ENCODE measurements around the gene TMEM208.
A peak's percentile ranks its signal among the peaks of the same experiment; 100 is the strongest.

Gene TMEM208

GRCh38 chr16:67187175-67187890, 39.6 kb upstream of the TMEM208 start:
- H3K4me1 Mint-ChIP-seq (ENCODE audit: low read depth): peaks cover 20% of the 10 kb centered on the region
- peaks cover under 1% of the 10 kb centered on the region for H3K36me3 Mint-ChIP-seq (ENCODE audit: low read depth)
- H3K27me3 Mint-ChIP-seq (ENCODE audit: low read depth): peaks cover 8% of the 10 kb centered on the region
- no peak overlapping the region for H3K27ac Mint-ChIP-seq
- H3K9me3 Mint-ChIP-seq: no peaks in the 10 kb centered on the region
- no peak for DNase-seq (ENCODE audit: low spot score)
- H3K4me3 Mint-ChIP-seq: no peak overlapping the region

DNA sequence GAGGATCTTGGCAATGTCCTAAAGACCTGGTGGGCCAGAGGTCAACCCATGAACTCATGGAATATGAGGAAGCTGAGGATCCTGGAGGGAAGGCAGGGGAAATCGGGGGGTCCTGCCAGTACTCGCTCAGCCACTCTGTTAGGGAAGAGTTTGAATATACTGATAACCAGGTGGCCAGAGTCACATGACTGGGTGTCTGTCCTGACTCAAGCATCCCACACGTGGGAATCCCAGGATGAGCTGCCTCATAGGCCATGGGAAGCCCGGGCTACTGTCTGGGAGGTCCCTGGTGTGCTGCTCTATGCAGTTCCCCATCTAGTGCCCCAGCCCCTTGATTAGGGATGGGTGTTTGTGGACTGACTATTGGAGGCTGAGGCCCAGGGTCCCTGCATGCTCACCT, 38.6 kb upstream of the TMEM208 start:
- no peak for DNase-seq (ENCODE audit: low spot score)
- H3K9me3 Mint-ChIP-seq: no peaks in the 10 kb centered on the region
- H3K27me3 Mint-ChIP-seq (ENCODE audit: low read depth): peaks cover 8% of the 10 kb centered on the region
- peaks cover 10% of the 10 kb centered on the region for H3K36me3 Mint-ChIP-seq (ENCODE audit: low read depth)
- no peak overlapping the region for H3K27ac Mint-ChIP-seq
- no peak overlapping the region for H3K4me3 Mint-ChIP-seq
- peaks cover 30% of the 10 kb centered on the region for H3K4me1 Mint-ChIP-seq (ENCODE audit: low read depth)

GRCh38 chr16:67188798-67189197, 38.1 kb upstream of the TMEM208 start:
- DNase-seq (ENCODE audit: low spot score): no peak
- peaks cover 34% of the 10 kb centered on the region for H3K4me1 Mint-ChIP-seq (ENCODE audit: low read depth)
- no peak overlapping the region for H3K27ac Mint-ChIP-seq
- H3K9me3 Mint-ChIP-seq: no peaks in the 10 kb centered on the region
- H3K4me3 Mint-ChIP-seq: no peak overlapping the region
- peaks cover 15% of the 10 kb centered on the region for H3K36me3 Mint-ChIP-seq (ENCODE audit: low read depth)
- H3K27me3 Mint-ChIP-seq (ENCODE audit: low read depth): peaks cover 8% of the 10 kb centered on the region

GRCh38 chr16:67190041-67190440, 36.9 kb upstream of the TMEM208 start, which contains the start of gene EXOC3L1:
Gene EXOC3L1 (minus strand): TSS chr16:67190136. CDS start chr16:67189676, 460 bp downstream.
- Mint-ChIP-seq H3K36me3 (ENCODE audit: low read depth) (peaks cover 25% of the 10 kb centered on the region), H3K4me3 (peak within 1 kb of the TSS; percentile 95), H3K9me3 (no peaks in the 10 kb centered on the region), H3K4me1 (ENCODE audit: low read depth) (peaks cover 35% of the 10 kb centered on the region), H3K27me3 (ENCODE audit: low read depth) (peaks cover 7% of the 10 kb centered on the region), H3K27ac (no peak within 1 kb of the TSS)
- no peak for DNase-seq (ENCODE audit: low spot score)

GRCh38 chr16:67190448-67191399, 36.2 kb upstream of the TMEM208 start:
- Mint-ChIP-seq H3K9me3 (no peaks in the 10 kb centered on the region), H3K4me3 (peak overlapping the region; percentile 95), H3K27ac (no peak overlapping the region), H3K36me3 (ENCODE audit: low read depth) (peaks cover 32% of the 10 kb centered on the region), H3K4me1 (ENCODE audit: low read depth) (peaks cover 29% of the 10 kb centered on the region), H3K27me3 (ENCODE audit: low read depth) (no peaks in the 10 kb centered on the region)
- DNase-seq (ENCODE audit: low spot score): no peak

DNA sequence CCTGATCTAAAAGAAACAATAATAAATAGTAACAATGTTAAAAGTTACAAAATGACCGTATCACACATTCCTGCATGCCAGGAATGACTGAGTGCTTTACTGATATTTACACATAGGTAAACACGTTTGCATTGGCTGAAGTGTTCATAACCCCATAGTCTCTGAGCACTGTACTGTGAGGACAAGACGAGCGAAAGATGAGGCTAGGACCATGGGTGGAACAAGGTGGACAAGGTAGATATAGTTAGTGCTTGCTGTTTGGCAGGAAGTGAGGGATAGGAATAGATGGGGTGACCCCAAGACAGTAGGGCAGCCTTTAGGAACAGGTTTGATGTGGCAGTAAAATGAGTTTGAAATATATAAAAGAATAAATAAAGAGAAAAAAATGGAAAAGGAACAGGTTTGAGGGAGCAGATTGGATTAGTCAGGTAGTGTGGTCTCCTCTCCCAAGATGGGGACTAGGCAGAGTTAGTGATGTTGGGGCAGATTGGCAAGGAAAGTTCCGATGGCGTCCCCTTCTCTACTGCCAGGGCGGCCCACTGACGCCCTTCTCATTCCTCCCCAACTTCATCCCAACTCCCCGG, 35.4 kb upstream of the TMEM208 start:
- H3K4me1 Mint-ChIP-seq (ENCODE audit: low read depth): peaks cover 32% of the 10 kb centered on the region
- no peaks in the 10 kb centered on the region for H3K27me3 Mint-ChIP-seq (ENCODE audit: low read depth)
- peak overlapping the region; percentile 95 for H3K4me3 Mint-ChIP-seq
- H3K36me3 Mint-ChIP-seq (ENCODE audit: low read depth): peaks cover 40% of the 10 kb centered on the region
- DNase-seq (ENCODE audit: low spot score): no peak
- peak overlapping the region; percentile 86 for H3K27ac Mint-ChIP-seq
- no peaks in the 10 kb centered on the region for H3K9me3 Mint-ChIP-seq

GRCh38 chr16:67191995-67192681, 34.8 kb upstream of the TMEM208 start, which contains the start of gene E2F4:
Gene E2F4 (plus strand): TSS chr16:67192155. CDS start chr16:67192228, 73 bp downstream.
- no peaks in the 10 kb centered on the region for H3K27me3 Mint-ChIP-seq (ENCODE audit: low read depth)
- peak; percentile 89 for DNase-seq (ENCODE audit: low spot score)
- H3K36me3 Mint-ChIP-seq (ENCODE audit: low read depth): peaks cover 45% of the 10 kb centered on the region
- peak within 1 kb of the TSS; percentile 86 for H3K27ac Mint-ChIP-seq
- H3K4me1 Mint-ChIP-seq (ENCODE audit: low read depth): peaks cover 32% of the 10 kb centered on the region
- no peaks in the 10 kb centered on the region for H3K9me3 Mint-ChIP-seq
- peak within 1 kb of the TSS; percentile 95 for H3K4me3 Mint-ChIP-seq

- Mint-ChIP-seq H3K4me3 (peak overlapping the region; percentile 95), H3K27ac (peak overlapping the region; percentile 69), H3K9me3 (no peaks in the 10 kb centered on the region), H3K36me3 (ENCODE audit: low read depth) (peaks cover 49% of the 10 kb centered on the region), H3K27me3 (ENCODE audit: low read depth) (no peaks in the 10 kb centered on the region), H3K4me1 (ENCODE audit: low read depth) (peaks cover 32% of the 10 kb centered on the region)
- DNase-seq (ENCODE audit: low spot score): no peak
Measured at GRCh38 chr16:67192781-67193361, 34.1 kb upstream of the TMEM208 start.

- H3K9me3 Mint-ChIP-seq: no peaks in the 10 kb centered on the region
Measured at GRCh38 chr16:67193536-67193935, 33.4 kb upstream of the TMEM208 start.

DNA sequence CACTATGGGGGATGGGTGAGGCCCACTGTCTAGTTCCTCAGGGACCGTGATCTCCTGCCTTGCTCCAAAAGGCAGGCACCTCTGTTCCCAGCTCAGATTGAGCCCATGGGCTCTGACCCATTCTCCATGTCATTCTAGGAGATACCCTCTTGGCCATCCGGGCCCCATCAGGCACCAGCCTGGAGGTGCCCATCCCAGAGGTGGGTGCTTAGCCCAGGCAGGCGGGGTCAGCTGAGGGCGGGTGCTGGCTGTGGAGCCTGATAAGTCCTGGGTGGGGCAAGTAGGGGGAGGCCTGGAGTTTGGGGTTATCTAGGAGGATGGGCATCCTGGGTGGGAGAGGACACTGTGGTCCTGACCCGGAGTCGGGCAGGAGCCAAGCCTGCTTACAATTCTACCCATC, 32.7 kb upstream of the TMEM208 start:
- Mint-ChIP-seq H3K4me1 (ENCODE audit: low read depth) (peaks cover 32% of the 10 kb centered on the region), H3K9me3 (no peaks in the 10 kb centered on the region), H3K27ac (no peak overlapping the region)

More at GRCh38 chr16:67193536-67193935, 33.4 kb upstream of the TMEM208 start:
- Mint-ChIP-seq H3K27ac (peak overlapping the region; percentile 32), H3K4me1 (ENCODE audit: low read depth) (peaks cover 32% of the 10 kb centered on the region), H3K4me3 (peak overlapping the region; percentile 95), H3K36me3 (ENCODE audit: low read depth) (peaks cover 55% of the 10 kb centered on the region), H3K27me3 (ENCODE audit: low read depth) (no peaks in the 10 kb centered on the region)
- DNase-seq (ENCODE audit: low spot score): no peak

DNA sequence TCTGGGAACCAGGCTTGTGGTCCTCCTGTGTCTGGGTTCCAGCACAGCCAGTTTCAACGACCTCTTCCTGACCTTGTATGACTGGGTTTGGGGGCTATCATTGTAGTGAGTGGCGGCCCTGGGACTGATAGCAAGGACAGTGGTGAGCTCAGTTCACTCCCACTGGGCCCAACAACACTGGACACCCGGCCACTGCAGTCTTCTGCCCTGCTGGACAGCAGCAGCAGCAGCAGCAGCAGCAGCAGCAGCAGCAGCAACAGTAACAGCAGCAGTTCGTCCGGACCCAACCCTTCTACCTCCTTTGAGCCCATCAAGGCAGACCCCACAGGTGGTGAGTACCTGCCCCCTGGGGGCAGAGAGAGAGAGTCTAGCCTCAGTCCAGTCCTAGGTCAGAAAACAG, 31.3 kb upstream of the TMEM208 start:
- Mint-ChIP-seq H3K4me1 (ENCODE audit: low read depth) (peaks cover 32% of the 10 kb centered on the region), H3K27me3 (ENCODE audit: low read depth) (no peaks in the 10 kb centered on the region), H3K4me3 (no peak overlapping the region), H3K36me3 (ENCODE audit: low read depth) (peaks cover 61% of the 10 kb centered on the region), H3K27ac (peak overlapping the region; percentile 17), H3K9me3 (no peaks in the 10 kb centered on the region)
- no peak for DNase-seq (ENCODE audit: low spot score)

More for the DNA sequence above, 32.7 kb upstream of the TMEM208 start:
- H3K4me3 Mint-ChIP-seq: peak overlapping the region; percentile 95
- H3K36me3 Mint-ChIP-seq (ENCODE audit: low read depth): peaks cover 56% of the 10 kb centered on the region
- DNase-seq (ENCODE audit: low spot score): no peak
- no peaks in the 10 kb centered on the region for H3K27me3 Mint-ChIP-seq (ENCODE audit: low read depth)

DNA sequence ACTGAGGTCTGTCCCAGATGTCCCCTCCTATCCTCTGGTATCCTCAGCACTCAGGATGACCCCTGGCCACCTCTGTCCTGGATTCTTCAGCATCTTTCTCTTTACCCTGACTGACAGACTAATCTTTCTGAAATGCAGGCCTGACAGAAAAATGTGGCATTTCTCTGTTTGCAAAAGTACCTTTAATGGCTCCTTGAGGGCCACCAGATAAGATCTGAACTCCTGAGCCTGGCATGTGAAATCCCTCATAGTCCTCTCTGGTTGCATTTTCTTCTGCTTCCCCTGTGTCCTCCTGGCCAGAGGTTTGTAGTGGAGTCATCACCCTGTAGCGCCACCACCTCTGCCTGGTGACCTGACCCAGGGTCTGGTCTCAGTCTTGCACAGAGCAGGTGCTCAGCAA, 30.0 kb upstream of the TMEM208 start:
- no peak overlapping the region for H3K27ac Mint-ChIP-seq
- no peak for DNase-seq (ENCODE audit: low spot score)
- no peak overlapping the region for H3K4me3 Mint-ChIP-seq
- peaks cover 61% of the 10 kb centered on the region for H3K36me3 Mint-ChIP-seq (ENCODE audit: low read depth)
- peaks cover 23% of the 10 kb centered on the region for H3K4me1 Mint-ChIP-seq (ENCODE audit: low read depth)
- H3K9me3 Mint-ChIP-seq: no peaks in the 10 kb centered on the region
- H3K27me3 Mint-ChIP-seq (ENCODE audit: low read depth): no peaks in the 10 kb centered on the region

DNA sequence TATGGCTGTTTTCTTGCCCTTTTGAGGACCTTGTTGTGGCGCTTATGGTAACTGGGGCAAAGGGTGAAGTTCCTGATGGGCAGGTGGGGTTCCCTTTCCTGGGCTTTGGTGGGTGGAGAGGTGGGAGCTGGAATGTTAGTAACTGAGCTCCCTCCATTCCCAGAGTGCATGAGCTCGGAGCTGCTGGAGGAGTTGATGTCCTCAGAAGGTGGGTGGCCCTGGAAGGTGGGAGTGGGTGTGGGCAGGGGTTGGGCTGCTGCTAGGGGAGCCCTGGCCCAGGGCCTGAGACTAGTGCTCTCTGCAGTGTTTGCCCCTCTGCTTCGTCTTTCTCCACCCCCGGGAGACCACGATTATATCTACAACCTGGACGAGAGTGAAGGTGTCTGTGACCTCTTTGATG, 29.2 kb upstream of the TMEM208 start:
- peaks cover 57% of the 10 kb centered on the region for H3K36me3 Mint-ChIP-seq (ENCODE audit: low read depth)
- peaks cover 19% of the 10 kb centered on the region for H3K4me1 Mint-ChIP-seq (ENCODE audit: low read depth)
- H3K4me3 Mint-ChIP-seq: no peak overlapping the region

More for the DNA sequence above, 29.2 kb upstream of the TMEM208 start:
- DNase-seq (ENCODE audit: low spot score): no peak
- Mint-ChIP-seq H3K27ac (no peak overlapping the region), H3K27me3 (ENCODE audit: low read depth) (no peaks in the 10 kb centered on the region), H3K9me3 (no peaks in the 10 kb centered on the region)

All from T-helper 2 cell treated with Interferon-gamma antibody and Interleukin-4, amounts not matched to agents 5 μg/mL and 100 μg/mL, for 36 hours (primary cell).